HCT116 (cell line): ENCODE measurements around the gene STAB1. TPM values are rescaled to one million over a fixed set of nuclear protein-coding genes. Genes with fewer than 3 reads are reported as not detected.

Source experiments
- ATAC-seq: fragments of 200-7000 bp; cut with Tn5 transposase; 2 replicates; pipeline ENCODE4 v1.9.1; 2020; ENCODE audit warnings: mild to moderate bottlenecking, moderate library complexity
- BruUV-seq: library from RNA; stranded (reverse); fragments of 400-500 nt; replicated peaks from 2 replicates; lab custom pipeline; 2021; lab: Mats Ljungman, UMichigan
- CTCF ChIA-PET: fragments of 300-600 bp; sonication (Branson Sonifier 250); formaldehyde crosslinking; loops from one replicate; lab custom pipeline; 2021; ENCODE audit warnings: antibody characterized with exemption; lab: Charles Lee
- POLR2A ChIA-PET: fragments of 300-600, 350-600 bp; sonication (Branson Sonifier 250); formaldehyde crosslinking; loops from one replicate; lab custom pipeline; 2021; ENCODE audit warnings: antibody characterized with exemption; lab: Charles Lee
- RAD21 ChIA-PET, 2 experiments: fragments of 300-600 bp; sonication (Branson Sonifier 250); formaldehyde crosslinking; loops; one replicate each; lab custom pipeline; 2023; ENCODE audit warnings: low total read pairs in 2 of 2; ENCODE audit not compliant: uncharacterized antibody in 2 of 2, unreplicated experiment in 2 of 2, low non-redundant PET in 1 of 2; lab: Charles Lee
- DNase-seq: peaks from one replicate; pipeline ENCODE4 v3.0.0-alpha.2; 2010; ENCODE audit warnings: low read depth, low spot score
- H2AFZ ChIP-seq: fragments of 200-600 bp; shearing (Covaris generic), sonication (generic); 2 replicates; pipeline ENCODE4 v1.6.1; 2017; ENCODE audit warnings: low read depth, mixed run types, mixed read lengths, antibody characterized with exemption, low read length; ENCODE audit not compliant: poor library complexity, severe bottlenecking
- H3K27ac ChIP-seq: 2 replicates; pipeline ENCODE4 v1.5.1; 2012; ENCODE audit warnings: low read depth, low read length
- H3K27me3 ChIP-seq: fragments of 200-600 bp; sonication (generic); 2 replicates; pipeline ENCODE4 v1.6.1; 2016; ENCODE audit warnings: mixed run types, low read length, mixed read lengths; ENCODE audit not compliant: insufficient read depth
- H3K36me3 ChIP-seq, 2 experiments: fragments of 200-500 bp in 1 of 2; fragments of 200-600 bp in 1 of 2; sonication (Bioruptor generic) in 1 of 2; sonication (generic) in 1 of 2; 2 replicates each; pipeline versions ENCODE4 v1.5.1 to v1.6.1; 2014 to 2016; ENCODE audit warnings: low read length in 2 of 2, inconsistent platforms in 1 of 2, mixed read lengths in 1 of 2, mixed run types in 1 of 2; ENCODE audit not compliant: insufficient read depth in 2 of 2, control insufficient read depth in 1 of 2
- H3K4me1 ChIP-seq, 2 experiments: fragments of 200-600 bp in 1 of 2; sonication (generic) in 1 of 2; 2 replicates each; pipeline versions ENCODE4 v1.5.1 to v1.6.1; 2012 to 2017; ENCODE audit warnings: low read length in 2 of 2, inconsistent platforms in 1 of 2, mild to moderate bottlenecking in 1 of 2, mixed read lengths in 1 of 2, mixed run types in 1 of 2, moderate library complexity in 1 of 2; ENCODE audit not compliant: insufficient read depth in 2 of 2, control insufficient read depth in 1 of 2
- H3K4me2 ChIP-seq: fragments of 200-600 bp; sonication (generic); 2 replicates; pipeline ENCODE4 v1.6.1; 2017; ENCODE audit warnings: mixed run types, low read length, mixed read lengths
- H3K4me3 ChIP-seq, 2 experiments: fragments of 200-600 bp in 1 of 2; sonication (generic) in 1 of 2; replicated peaks in 1 of 2; 2 replicates each; pipeline ENCODE4 v1.5.1; 2011 to 2016; ENCODE audit warnings: low read length in 2 of 2, control low read depth in 1 of 2, low read depth in 1 of 2, mild to moderate bottlenecking in 1 of 2, mixed read lengths in 1 of 2, mixed run types in 1 of 2
- H3K79me2 ChIP-seq: fragments of 200-600 bp; sonication (generic); 2 replicates; pipeline ENCODE4 v1.6.1; 2017; ENCODE audit warnings: mild to moderate bottlenecking, mixed run types, low read length, moderate library complexity, mixed read lengths; ENCODE audit not compliant: insufficient read depth
- H3K9ac ChIP-seq: fragments of 200-600 bp; sonication (generic); 2 replicates; pipeline ENCODE4 v1.6.1; 2016; ENCODE audit warnings: low read length, mixed read lengths
- H3K9me2 ChIP-seq: fragments of 200-600 bp; sonication (generic), shearing (Covaris generic); 2 replicates; pipeline ENCODE4 v1.6.1; 2017; ENCODE audit warnings: mixed run types, mild to moderate bottlenecking, moderate library complexity; ENCODE audit not compliant: insufficient read depth
- H3K9me3 ChIP-seq, 2 experiments: fragments of 200-500 bp in 1 of 2; fragments of 200-600 bp in 1 of 2; sonication (Bioruptor generic) in 1 of 2; sonication (generic) in 1 of 2; 2 replicates each; pipeline ENCODE4 v1.6.1; 2014 to 2017; ENCODE audit warnings: low read length in 2 of 2, mixed read lengths in 2 of 2, inconsistent platforms in 1 of 2, low read depth in 1 of 2, mild to moderate bottlenecking in 1 of 2, mixed run types in 1 of 2, moderate library complexity in 1 of 2; ENCODE audit not compliant: control insufficient read depth in 1 of 2, insufficient read depth in 1 of 2
- H4K20me1 ChIP-seq: fragments of 200-600 bp; sonication (generic), shearing (Covaris generic); 2 replicates; pipeline ENCODE4 v1.6.1; 2017; ENCODE audit warnings: mixed run types, mild to moderate bottlenecking, moderate library complexity; ENCODE audit not compliant: insufficient read depth
- CBX3 ChIP-seq: IDR thresholded peaks from 2 replicates; pipeline ENCODE4 v1.6.1; 2012; ENCODE audit warnings: low read depth
- CEBPB ChIP-seq: IDR thresholded peaks from 2 replicates; pipeline ENCODE4 v1.6.1; 2012; ENCODE audit warnings: low read depth
- ELF1 ChIP-seq: IDR thresholded peaks from 2 replicates; pipeline ENCODE4 v1.6.1; 2012; ENCODE audit warnings: low read depth, borderline replicate concordance
- EZH2 ChIP-seq: fragments of 200-600 bp; sonication (generic); IDR thresholded peaks from 2 replicates; pipeline ENCODE4 v1.6.1; 2017; ENCODE audit warnings: antibody characterized with exemption, mixed run types
- EZH2phosphoT487 ChIP-seq: fragments of 200-600 bp; IDR thresholded peaks from 2 replicates; pipeline ENCODE4 v1.6.1; 2018; ENCODE audit warnings: antibody characterized with exemption, borderline replicate concordance
- POLR2A ChIP-seq: IDR thresholded peaks from 2 replicates; pipeline ENCODE4 v1.7.0; 2011; ENCODE audit warnings: borderline replicate concordance; ENCODE audit not compliant: insufficient read depth, insufficient read length; ENCODE audit errors: extremely low read depth
- POLR2AphosphoS5 ChIP-seq: IDR thresholded peaks from 2 replicates; pipeline ENCODE4 v1.6.1; 2011; ENCODE audit warnings: mild to moderate bottlenecking, low read depth, low read length, moderate library complexity
- TCF7L2 ChIP-seq: IDR thresholded peaks from 2 replicates; pipeline ENCODE4 v1.7.0; 2011; ENCODE audit warnings: borderline replicate concordance, inconsistent platforms; ENCODE audit not compliant: insufficient read depth, insufficient read length; ENCODE audit errors: extremely low read depth
- ZBTB33 ChIP-seq: IDR thresholded peaks from 2 replicates; pipeline ENCODE4 v1.6.1; 2011; ENCODE audit warnings: mild to moderate bottlenecking, low read length, moderate library complexity; ENCODE audit not compliant: insufficient replicate concordance; ENCODE audit errors: extremely low read depth
- ZNF274 ChIP-seq: fragments of 200-500 bp; sonication (Bioruptor generic); IDR thresholded peaks from 2 replicates; pipeline ENCODE4 v1.6.1; 2014; ENCODE audit warnings: mild to moderate bottlenecking, low read depth, low read length, inconsistent platforms
- intact Hi-C: fragments of 100-400 bp; cut with micrococcal nuclease; formaldehyde crosslinking; loops from 2 replicates; pipeline ENCODE4 v1.10.0; 2022
- total RNA-seq: library from RNA; stranded (reverse); gene quantifications from one replicate; pipeline ENCODE4 v1.2.1, GENCODE V29; 2021; ENCODE audit not compliant: unreplicated experiment
- TF ChIP-seq, protein P1 (sequence below), 3 experiments: fragments of 200-600 bp in 1 of 3; sonication (generic) in 1 of 3; IDR thresholded peaks in 2 of 3; conservative IDR thresholded peaks in 1 of 3; 2 replicates each; pipeline ENCODE4 v1.5.1; 2012 to 2017; ENCODE audit warnings: low read depth in 2 of 3, low read length in 2 of 3, antibody characterized with exemption in 1 of 3, borderline replicate concordance in 1 of 3, control low read depth in 1 of 3, mild to moderate bottlenecking in 1 of 3, mixed read lengths in 1 of 3, mixed run types in 1 of 3, moderate library complexity in 1 of 3; ENCODE audit not compliant: insufficient read depth in 1 of 3

STAB1 gene
- total RNA-seq, 1 experiment from 2014 or later: 0.44 TPM

GRCh38 chr3:52558436-52558835 lies 63.3 kb downstream of the STAB1 start:
- ATAC-seq: no peak
- TF ChIP-seq EZH2 (no peak), CBX3 (no peak), TCF7L2 (no peak), POLR2AphosphoS5 (no peak), EZH2phosphoT487 (no peak), ZBTB33 (no peak), POLR2A (no peak), CEBPB (no peak), ELF1 (no peak), ZNF274 (no peak)
- TF ChIP-seq, protein P1, sequence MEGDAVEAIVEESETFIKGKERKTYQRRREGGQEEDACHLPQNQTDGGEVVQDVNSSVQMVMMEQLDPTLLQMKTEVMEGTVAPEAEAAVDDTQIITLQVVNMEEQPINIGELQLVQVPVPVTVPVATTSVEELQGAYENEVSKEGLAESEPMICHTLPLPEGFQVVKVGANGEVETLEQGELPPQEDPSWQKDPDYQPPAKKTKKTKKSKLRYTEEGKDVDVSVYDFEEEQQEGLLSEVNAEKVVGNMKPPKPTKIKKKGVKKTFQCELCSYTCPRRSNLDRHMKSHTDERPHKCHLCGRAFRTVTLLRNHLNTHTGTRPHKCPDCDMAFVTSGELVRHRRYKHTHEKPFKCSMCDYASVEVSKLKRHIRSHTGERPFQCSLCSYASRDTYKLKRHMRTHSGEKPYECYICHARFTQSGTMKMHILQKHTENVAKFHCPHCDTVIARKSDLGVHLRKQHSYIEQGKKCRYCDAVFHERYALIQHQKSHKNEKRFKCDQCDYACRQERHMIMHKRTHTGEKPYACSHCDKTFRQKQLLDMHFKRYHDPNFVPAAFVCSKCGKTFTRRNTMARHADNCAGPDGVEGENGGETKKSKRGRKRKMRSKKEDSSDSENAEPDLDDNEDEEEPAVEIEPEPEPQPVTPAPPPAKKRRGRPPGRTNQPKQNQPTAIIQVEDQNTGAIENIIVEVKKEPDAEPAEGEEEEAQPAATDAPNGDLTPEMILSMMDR (IDR thresholded peaks at IDR 0.05 in 2 of 3, conservative IDR thresholded peaks at IDR 0.05 in 1 of 3; ENCODE audit: borderline replicate concordance in 1 of 3, insufficient read depth in 1 of 3, low read depth in 2 of 3, low read length in 2 of 3): no peak
- no peak for DNase-seq
- no TSS peak for BruUV-seq
- Histone ChIP-seq H3K4me2 (no peak overlapping the region), H3K9me3 (no peaks in the 10 kb centered on the region), H3K36me3 (peaks cover 18 to 30% of the 10 kb centered on the region in 2 experiments; a peak in 3 of 4 replicates), H3K4me1 (no peaks in the 10 kb centered on the region), H3K4me3 (no peak overlapping the region), H3K27me3 (no peaks in the 10 kb centered on the region), H3K9me2 (no peaks in the 10 kb centered on the region), H3K9ac (no peak overlapping the region), H3K79me2 (no peaks in the 10 kb centered on the region), H2AFZ (no peak overlapping the region), H3K27ac (no peak overlapping the region), H4K20me1 (no peaks in the 10 kb centered on the region; the same call in 1 of the 2 replicates)
- ChIA-PET CTCF (no interaction called here), POLR2A (no interaction called here), RAD21 (no interaction called here)
- intact Hi-C loops: no loop called here
